ENCODE results near the gene GALK1. TPM values are rescaled to one million over a fixed set of nuclear protein-coding genes. Genes with fewer than 3 reads are reported as not detected.

Gene GALK1
- total RNA-seq, 1 experiment from 2014 or later, result 75.0 TPM

- intact Hi-C loops (cut with micrococcal nuclease), result no loop called here
- POLR2A ChIA-PET (ENCODE audit: unreplicated experiment), result no interaction called here
- no peak overlapping the region for H3K4me2 ChIP-seq (ENCODE audit: low read length)
These were observed 10.4 kb downstream of the GALK1 start for GRCh38 chr17:75754378-75755204.

GRCh38 chr17:75753514-75754377, 11.2 kb downstream of the GALK1 start:
- ATAC-seq (no peak), DNase-seq (no peak)
- no TSS peak for BruUV-seq (replicated peaks)
- no peaks in the 10 kb centered on the region for H3F3A ChIP-seq (ENCODE audit: low read length, unreplicated experiment)
- CTCF ChIA-PET, result interaction anchor here (0.7 to 1.1 kb wide), 2 partner anchors 74 to 79 kb away, joined by 3 read pairs; no protein-coding TSS in a partner anchor
- no peak overlapping the region for H3K4me2 ChIP-seq (ENCODE audit: low read length)
- no peaks in the 10 kb centered on the region for H3K27me3 ChIP-seq (ENCODE audit: low read length)
- no peak for TF ChIP-seq EZH2 (IDR thresholded peaks at IDR 0.05; ENCODE audit: low read length, unreplicated experiment)
- no peak for TF ChIP-seq EZH2phosphoT487 (IDR thresholded peaks at IDR 0.05; ENCODE audit: borderline replicate concordance, low read length)
- no peak for TF ChIP-seq CTCF (conservative IDR thresholded peaks at IDR 0.05; ENCODE audit: low read depth, low read length)
- POLR2A ChIA-PET (ENCODE audit: unreplicated experiment), result no interaction called here
- no peaks in the 10 kb centered on the region for H3K79me2 ChIP-seq (ENCODE audit: low read length)
- no peaks in the 10 kb centered on the region for H4K20me1 ChIP-seq (ENCODE audit: low read length)
- intact Hi-C loops (cut with micrococcal nuclease), result no loop called here
- H3K9me2 ChIP-seq (replicated peaks; ENCODE audit: low read length), result no peaks in the 10 kb centered on the region
- H3K9me3 ChIP-seq (ENCODE audit: low read length), result no peaks in the 10 kb centered on the region
- no peak overlapping the region for H3K4me3 ChIP-seq (ENCODE audit: low read length)
- peaks cover 71% of the 10 kb centered on the region for H3K36me3 ChIP-seq (ENCODE audit: low read depth, low read length)
- no peaks in the 10 kb centered on the region for H3K4me1 ChIP-seq (ENCODE audit: insufficient read depth, low read length)
- H3K9ac ChIP-seq (ENCODE audit: low read length), result no peak overlapping the region
- H3K27ac ChIP-seq (ENCODE audit: low read length), result no peak overlapping the region
- H2AFZ ChIP-seq (ENCODE audit: low read length), result no peak overlapping the region

More at GRCh38 chr17:75754378-75755204, 10.4 kb downstream of the GALK1 start:
- no peak for DNase-seq
- Histone ChIP-seq H3F3A (ENCODE audit: low read length, unreplicated experiment) (no peaks in the 10 kb centered on the region), H3K9me2 (replicated peaks; ENCODE audit: low read length) (no peaks in the 10 kb centered on the region), H2AFZ (ENCODE audit: low read length) (no peak overlapping the region), H3K9me3 (ENCODE audit: low read length) (no peaks in the 10 kb centered on the region), H3K27ac (ENCODE audit: low read length) (no peak overlapping the region), H3K4me3 (ENCODE audit: low read length) (no peak overlapping the region), H4K20me1 (ENCODE audit: low read length) (no peaks in the 10 kb centered on the region), H3K4me1 (ENCODE audit: insufficient read depth, low read length) (no peaks in the 10 kb centered on the region), H3K79me2 (ENCODE audit: low read length) (no peaks in the 10 kb centered on the region), H3K27me3 (ENCODE audit: low read length) (no peaks in the 10 kb centered on the region), H3K9ac (ENCODE audit: low read length) (no peak overlapping the region), H3K36me3 (ENCODE audit: low read depth, low read length) (peaks cover 63% of the 10 kb centered on the region)
- BruUV-seq (replicated peaks), result no TSS peak
- CTCF ChIA-PET, result no interaction called here
- TF ChIP-seq EZH2 (IDR thresholded peaks at IDR 0.05; ENCODE audit: low read length, unreplicated experiment) (no peak), CTCF (conservative IDR thresholded peaks at IDR 0.05; ENCODE audit: low read depth, low read length) (no peak), EZH2phosphoT487 (IDR thresholded peaks at IDR 0.05; ENCODE audit: borderline replicate concordance, low read length) (no peak)
- ATAC-seq, result no peak

Data from PC-3 (cell line).